ENCODE results near the gene NAT10. TPM values are rescaled to one million over a fixed set of nuclear protein-coding genes. Genes with fewer than 3 reads are reported as not detected.

The NAT10 gene
- total RNA-seq, 6 donors from 2014 or later = 19.3 to 69.1 (median 32.5) TPM

GRCh38 chr11:34128824-34129223 is 23.4 kb downstream of the NAT10 start:
- H3K4me1 ChIP-seq = no peaks in the 10 kb centered on the region
- DNase-seq (no peak), ATAC-seq (ENCODE audit: low FRiP score in 2 of 2) (no peak)
- H3K9me3 ChIP-seq = no peaks in the 10 kb centered on the region
- TF ChIP-seq EP300 (IDR thresholded peaks at IDR 0.05) (no peak), POLR2A (IDR thresholded peaks at IDR 0.05) (no peak), POLR2AphosphoS5 (IDR thresholded peaks at IDR 0.05) (no peak), CTCF (IDR thresholded peaks at IDR 0.05) (no peak)
- H3K27me3 ChIP-seq = no peaks in the 10 kb centered on the region
- H3K27ac ChIP-seq = no peak overlapping the region
- H3K4me3 ChIP-seq = no peak overlapping the region
- H3K36me3 ChIP-seq = peaks cover 25 to 89% (median 72%) of the 10 kb centered on the region in 4 donors
- WGBS, 2 donors = 97 to 100% methylated on average over 3 of the region's 3 CpGs

GRCh38 chr11:34132261-34132965 is 27.0 kb downstream of the NAT10 start:
- DNase-seq (no peak), ATAC-seq (ENCODE audit: low FRiP score in 2 of 2) (no peak)
- no peaks in the 10 kb centered on the region for H3K9me3 ChIP-seq
- no peak overlapping the region for H3K27ac ChIP-seq
- H3K36me3 ChIP-seq = peaks cover 29 to 89% (median 78%) of the 10 kb centered on the region in 4 donors
- 86 to 94% methylated on average over 4 of the region's 4 CpGs for WGBS, 2 donors
- TF ChIP-seq EP300 (IDR thresholded peaks at IDR 0.05) (no peak), POLR2AphosphoS5 (IDR thresholded peaks at IDR 0.05) (no peak), CTCF (IDR thresholded peaks at IDR 0.05) (no peak), POLR2A (IDR thresholded peaks at IDR 0.05) (no peak)
- no peaks in the 10 kb centered on the region for H3K27me3 ChIP-seq
- H3K4me1 ChIP-seq = no peaks in the 10 kb centered on the region
- no peak overlapping the region for H3K4me3 ChIP-seq

GRCh38 chr11:34134765-34135164 is 29.3 kb downstream of the NAT10 start:
- ATAC-seq (ENCODE audit: low FRiP score in 2 of 2) = no peak
- Histone ChIP-seq H3K27ac (no peak overlapping the region), H3K4me3 (no peak overlapping the region), H3K4me1 (no peaks in the 10 kb centered on the region), H3K36me3 (peaks cover 33 to 96% (median 87%) of the 10 kb centered on the region in 4 donors), H3K9me3 (no peaks in the 10 kb centered on the region), H3K27me3 (no peaks in the 10 kb centered on the region)
- DNase-seq = no peak
- 78 to 95% methylated on average over 5 of the region's 5 CpGs for WGBS, 2 donors
- TF ChIP-seq CTCF (IDR thresholded peaks at IDR 0.05) (no peak), POLR2A (IDR thresholded peaks at IDR 0.05) (no peak), POLR2AphosphoS5 (IDR thresholded peaks at IDR 0.05) (no peak), EP300 (IDR thresholded peaks at IDR 0.05) (no peak)

- 91 to 98% methylated on average over 3 of the region's 3 CpGs for WGBS, 2 donors
- Histone ChIP-seq H3K27ac (no peak overlapping the region), H3K4me1 (no peaks in the 10 kb centered on the region), H3K4me3 (no peak overlapping the region), H3K27me3 (no peaks in the 10 kb centered on the region), H3K36me3 (peaks cover 33 to 99% (median 90%) of the 10 kb centered on the region in 4 donors), H3K9me3 (no peaks in the 10 kb centered on the region)
- TF ChIP-seq CTCF (IDR thresholded peaks at IDR 0.05) (no peak), POLR2AphosphoS5 (IDR thresholded peaks at IDR 0.05) (no peak), EP300 (IDR thresholded peaks at IDR 0.05) (no peak), POLR2A (IDR thresholded peaks at IDR 0.05) (no peak)
- DNase-seq (no peak), ATAC-seq (ENCODE audit: low FRiP score in 2 of 2) (no peak)
Measured at GRCh38 chr11:34135439-34135838, 30.0 kb downstream of the NAT10 start.

- DNase-seq (no peak), ATAC-seq (ENCODE audit: low FRiP score in 2 of 2) (no peak)
- Histone ChIP-seq H3K36me3 (peaks cover 30 to 99% (median 91%) of the 10 kb centered on the region in 4 donors), H3K4me1 (no peaks in the 10 kb centered on the region), H3K4me3 (no peak overlapping the region), H3K27ac (no peak overlapping the region), H3K9me3 (no peaks in the 10 kb centered on the region), H3K27me3 (no peaks in the 10 kb centered on the region)
- no peak for TF ChIP-seq EP300 (IDR thresholded peaks at IDR 0.05)
- no peak for TF ChIP-seq POLR2AphosphoS5 (IDR thresholded peaks at IDR 0.05)
- no peak for TF ChIP-seq POLR2A (IDR thresholded peaks at IDR 0.05)
- TF ChIP-seq CTCF (IDR thresholded peaks at IDR 0.05) = no peak
- 96 to 98% methylated on average over 6 to 8 of the region's 8 CpGs for WGBS, 2 donors
Measured at GRCh38 chr11:34136420-34136819, 31.0 kb downstream of the NAT10 start.
